Measurements from ENCODE around the gene HAPLN2.
"Not testable (repeated sequence)": the region's sequence is repeated elsewhere in the genome, so short reads cannot be mapped to it uniquely, and the experiment has no call there.

HAPLN2 gene

DNA sequence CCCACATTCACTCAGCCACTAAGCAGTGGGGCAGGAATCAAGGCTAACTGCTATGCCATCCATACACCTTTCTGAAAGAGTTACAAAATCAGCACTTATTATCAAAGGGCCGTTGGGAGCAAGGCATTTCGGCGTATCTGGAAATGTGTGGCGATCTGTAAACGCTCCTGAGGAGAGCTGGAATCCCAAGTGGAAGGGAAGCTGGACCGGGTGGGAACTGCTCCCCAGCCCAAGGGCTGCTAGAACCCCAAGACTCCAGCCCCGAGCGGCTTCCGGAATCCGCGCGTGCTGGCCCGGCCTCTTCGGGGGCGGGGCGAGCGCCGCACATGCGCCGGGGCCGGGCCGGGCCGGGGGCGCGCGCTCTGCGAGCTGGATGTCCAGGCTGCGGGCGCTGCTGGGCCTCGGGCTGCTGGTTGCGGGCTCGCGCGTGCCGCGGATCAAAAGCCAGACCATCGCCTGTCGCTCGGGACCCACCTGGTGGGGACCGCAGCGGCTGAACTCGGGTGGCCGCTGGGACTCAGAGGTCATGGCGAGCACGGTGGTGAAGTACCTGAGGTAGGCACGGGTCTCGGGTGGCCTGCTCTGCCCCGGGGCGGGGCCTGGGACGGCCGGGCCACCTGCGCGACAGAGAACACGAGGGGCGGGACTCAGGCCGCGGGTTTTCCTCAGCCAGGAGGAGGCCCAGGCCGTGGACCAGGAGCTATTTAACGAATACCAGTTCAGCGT, 27.6 kb upstream of the HAPLN2 start, which contains the start of gene NAXE:
Gene NAXE (plus strand): TSS at position 345 of the 726 bp plus-strand sequence. CDS start 29 bp downstream, at position 374.
- peak in 1 of 2 donors; percentile 59 for DNase-seq (ENCODE audit: low read depth in 1 of 2, low spot score in 1 of 2)

DNA sequence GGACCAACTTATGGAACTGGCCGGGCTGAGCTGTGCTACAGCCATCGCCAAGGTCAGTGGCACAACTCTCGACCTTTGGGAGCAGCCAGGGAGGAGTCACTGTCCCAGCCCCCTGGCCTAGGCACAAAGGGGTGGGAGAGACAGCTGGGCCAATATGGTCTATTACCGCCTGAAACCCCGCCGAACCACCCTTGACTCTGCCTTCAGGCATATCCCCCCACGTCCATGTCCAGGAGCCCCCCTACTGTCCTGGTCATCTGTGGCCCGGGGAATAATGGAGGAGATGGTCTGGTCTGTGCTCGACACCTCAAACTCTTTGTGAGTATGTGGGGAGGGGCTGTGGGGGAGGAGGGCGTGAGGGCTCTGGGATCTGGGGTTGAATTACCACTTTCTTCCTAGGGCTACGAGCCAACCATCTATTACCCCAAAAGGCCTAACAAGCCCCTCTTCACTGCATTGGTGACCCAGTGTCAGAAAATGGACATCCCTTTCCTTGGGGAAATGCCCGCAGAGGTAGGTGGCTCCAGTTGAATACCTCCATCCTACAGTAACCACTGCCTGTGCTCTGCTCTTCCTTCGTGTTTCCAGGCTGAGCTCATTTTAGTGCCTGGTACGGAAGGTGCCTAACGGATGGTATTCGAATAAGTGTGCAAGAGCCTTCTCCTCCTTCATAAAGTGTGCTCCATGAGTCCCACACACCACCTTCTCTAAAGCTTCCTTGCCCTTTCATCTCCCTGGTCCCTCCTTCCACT, 26.9 kb upstream of the HAPLN2 start:
- no peak for DNase-seq (ENCODE audit: low read depth in 1 of 2, low spot score in 1 of 2)

DNA sequence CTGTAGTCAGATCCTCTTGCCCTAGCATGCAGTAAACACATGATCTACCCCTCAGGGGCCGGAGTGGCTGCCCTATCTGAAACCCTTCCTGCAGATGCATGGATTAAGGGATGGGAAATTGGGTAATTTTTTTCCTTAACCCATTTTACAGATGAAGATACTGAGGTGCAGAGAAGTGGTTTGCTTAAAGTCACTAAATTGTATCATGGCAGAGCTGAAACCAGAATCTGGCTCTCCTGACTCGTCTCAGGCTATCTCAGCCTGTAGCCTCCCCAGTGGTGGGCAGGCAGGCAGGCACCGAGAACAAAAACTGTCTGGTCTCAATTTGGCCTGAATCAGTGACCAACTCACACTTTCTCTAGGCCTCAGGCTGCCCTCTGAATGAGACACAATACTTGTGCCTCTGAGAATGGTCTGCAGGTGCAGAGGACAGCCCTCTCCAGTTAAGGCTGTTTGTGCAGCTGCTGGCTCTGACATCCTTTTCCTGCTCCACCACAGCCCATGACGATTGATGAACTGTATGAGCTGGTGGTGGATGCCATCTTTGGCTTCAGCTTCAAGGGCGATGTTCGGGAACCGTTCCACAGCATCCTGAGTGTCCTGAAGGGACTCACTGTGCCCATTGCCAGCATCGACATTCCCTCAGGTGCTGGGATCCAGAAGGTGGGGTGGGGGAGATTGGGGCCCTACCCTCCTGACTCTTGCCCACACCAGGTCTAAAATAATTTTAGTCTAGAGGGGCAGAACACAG, 26.1 kb upstream of the HAPLN2 start:
- no peak for DNase-seq (ENCODE audit: low read depth in 1 of 2, low spot score in 1 of 2)

DNA sequence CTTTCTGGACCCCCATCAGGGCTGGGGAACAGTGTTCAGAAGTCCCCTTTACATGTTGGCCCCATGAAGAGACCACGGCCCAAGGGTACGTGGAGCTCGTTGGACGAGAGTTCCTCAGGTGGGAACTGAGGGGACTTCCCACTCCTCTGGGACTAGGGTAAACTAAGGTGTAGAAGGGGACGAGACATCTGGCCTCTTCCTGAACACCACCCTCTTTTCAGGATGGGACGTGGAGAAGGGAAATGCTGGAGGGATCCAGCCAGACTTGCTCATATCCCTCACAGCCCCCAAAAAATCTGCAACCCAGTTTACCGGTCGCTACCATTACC, 25.6 kb upstream of the HAPLN2 start:
- no peak for DNase-seq (ENCODE audit: low read depth in 1 of 2, low spot score in 1 of 2)

DNA sequence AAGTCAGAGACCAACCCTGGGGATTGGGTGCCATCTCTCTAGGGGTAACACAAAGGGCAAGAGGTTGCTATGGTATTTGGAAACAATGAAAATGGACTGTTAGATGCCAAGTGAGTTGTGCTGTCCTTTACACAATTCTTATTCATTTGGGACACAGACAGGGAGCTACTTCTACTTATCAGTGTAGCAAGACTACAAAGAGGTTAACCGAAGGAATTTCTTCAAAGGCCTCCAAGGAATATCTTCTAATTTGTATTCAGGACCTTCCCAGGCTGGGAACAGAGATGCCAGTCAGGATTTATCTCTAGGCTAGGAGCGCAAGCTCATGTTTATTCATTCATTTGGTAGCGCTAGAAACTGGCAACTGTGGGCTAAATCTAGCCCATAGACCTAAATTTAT, 25.0 kb upstream of the HAPLN2 start:
- DNase-seq (ENCODE audit: low read depth in 1 of 2, low spot score in 1 of 2), result no peak

DNA sequence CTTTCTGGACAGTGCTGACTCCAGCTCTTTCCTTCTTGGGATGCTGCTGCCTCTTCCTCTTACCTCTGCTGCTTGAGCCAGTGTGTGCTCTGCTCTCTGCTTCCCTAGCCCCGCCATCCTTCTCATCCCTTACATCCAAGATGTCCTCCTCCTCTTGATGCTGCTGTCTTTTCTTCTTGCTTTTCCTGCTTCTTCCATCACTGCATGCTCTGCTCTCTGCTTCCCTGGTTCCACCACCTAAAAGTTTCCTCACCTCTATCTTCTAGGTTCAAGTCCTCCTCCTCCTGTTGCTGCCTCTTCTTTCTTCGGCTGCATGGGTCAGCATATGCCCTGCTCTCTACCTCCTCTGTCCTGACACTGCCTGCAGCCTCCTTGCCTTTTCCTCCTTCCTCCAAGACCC, 24.2 kb upstream of the HAPLN2 start:
- DNase-seq (ENCODE audit: low read depth in 1 of 2, low spot score in 1 of 2), result no peak

DNA sequence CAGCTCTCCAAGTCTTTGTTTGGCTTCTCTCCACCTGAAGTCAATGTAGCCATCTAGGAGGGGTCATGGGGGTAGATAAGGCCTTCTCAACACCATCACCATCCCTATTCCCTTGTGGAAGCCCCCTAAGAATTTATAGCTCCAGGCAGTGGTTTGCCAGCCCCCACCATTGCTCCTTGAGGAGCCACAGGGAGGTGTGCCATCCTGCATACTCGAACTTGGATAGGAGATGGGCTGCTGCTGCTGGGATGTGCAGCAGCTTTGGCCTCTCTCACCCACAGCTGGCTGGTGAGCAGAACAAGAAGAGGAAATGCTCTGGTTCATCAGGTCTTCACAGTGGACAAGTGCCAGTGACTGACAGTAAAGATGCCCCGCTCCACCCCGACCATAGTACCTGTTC, 22.8 kb upstream of the HAPLN2 start:
- no peak for DNase-seq (ENCODE audit: low read depth in 1 of 2, low spot score in 1 of 2)

DNA sequence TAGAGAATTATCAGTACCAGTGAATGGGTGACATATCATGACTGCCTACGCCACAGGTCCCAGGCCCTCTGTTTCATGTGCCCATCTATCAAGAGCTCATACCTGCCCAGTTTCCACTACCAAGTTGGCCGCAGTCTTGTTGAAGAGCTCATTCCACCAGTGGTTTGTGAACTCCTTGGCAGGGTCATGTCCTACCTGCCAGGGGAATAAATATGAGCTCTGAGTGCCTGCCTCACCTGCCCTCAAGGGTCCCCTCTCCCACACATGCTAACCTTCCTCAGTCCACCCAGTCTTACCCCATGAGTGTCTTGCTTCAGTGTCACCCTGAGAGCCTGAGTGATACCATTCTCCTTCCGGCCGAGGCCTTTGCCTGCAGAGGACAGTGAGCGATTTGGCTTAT, 21.1 kb upstream of the HAPLN2 start:
- DNase-seq (ENCODE audit: low read depth in 1 of 2, low spot score in 1 of 2), result no peak

DNA sequence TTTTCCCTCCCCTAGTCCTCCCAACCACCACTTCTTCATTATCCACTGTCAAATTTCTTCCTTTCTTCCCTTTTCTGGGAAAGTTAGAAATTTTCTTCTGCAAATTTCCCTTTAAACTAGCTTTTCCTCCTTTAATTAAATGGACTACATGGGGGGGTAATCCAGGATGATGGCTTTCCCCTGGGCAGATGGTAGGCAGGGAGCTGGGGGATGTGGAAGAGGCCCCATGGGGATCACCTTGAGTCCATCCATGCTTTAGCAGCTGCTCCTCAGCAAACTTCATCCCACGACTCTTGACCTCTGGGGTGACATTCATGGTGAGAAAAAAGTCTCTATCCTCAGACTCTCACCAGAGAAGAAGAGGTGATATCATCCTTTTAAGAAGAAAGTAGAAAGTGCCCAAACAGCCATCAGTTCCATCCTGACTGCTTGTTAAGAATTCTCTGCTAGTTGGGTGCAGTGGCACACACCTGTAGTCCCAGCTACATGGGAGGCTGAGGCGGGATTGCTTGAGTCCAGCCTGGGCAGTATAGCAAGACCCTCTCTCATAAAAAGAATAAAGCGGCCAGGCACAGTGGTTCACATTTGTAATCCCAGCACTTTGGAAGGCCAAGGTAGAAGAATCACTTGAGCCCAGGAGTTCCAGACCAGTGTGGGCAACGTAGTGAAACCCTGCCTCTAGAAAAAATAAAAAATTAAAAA, 20.3 kb upstream of the HAPLN2 start:
- no peak for DNase-seq (ENCODE audit: low read depth in 1 of 2, low spot score in 1 of 2)

DNA sequence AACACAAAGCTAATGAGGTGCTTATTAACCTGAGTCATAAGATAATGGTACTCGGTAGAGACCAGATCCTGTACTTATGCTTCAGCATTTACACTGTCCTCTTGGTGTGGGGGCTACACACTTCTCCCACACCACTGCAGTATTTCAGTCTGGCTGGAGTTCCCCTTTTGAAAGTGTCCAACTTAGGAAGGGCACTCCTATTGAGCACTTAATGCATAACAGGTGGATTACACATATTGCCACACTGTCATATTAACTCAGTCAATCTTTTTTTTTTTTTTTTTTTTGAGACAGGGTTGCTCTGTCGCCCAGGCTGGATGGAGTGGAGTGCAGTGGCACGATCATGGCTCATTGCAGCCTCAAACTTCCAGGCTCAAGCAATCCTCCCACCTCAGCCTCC, 19.4 kb upstream of the HAPLN2 start:
- no peak for DNase-seq (ENCODE audit: low read depth in 1 of 2, low spot score in 1 of 2)

DNA sequence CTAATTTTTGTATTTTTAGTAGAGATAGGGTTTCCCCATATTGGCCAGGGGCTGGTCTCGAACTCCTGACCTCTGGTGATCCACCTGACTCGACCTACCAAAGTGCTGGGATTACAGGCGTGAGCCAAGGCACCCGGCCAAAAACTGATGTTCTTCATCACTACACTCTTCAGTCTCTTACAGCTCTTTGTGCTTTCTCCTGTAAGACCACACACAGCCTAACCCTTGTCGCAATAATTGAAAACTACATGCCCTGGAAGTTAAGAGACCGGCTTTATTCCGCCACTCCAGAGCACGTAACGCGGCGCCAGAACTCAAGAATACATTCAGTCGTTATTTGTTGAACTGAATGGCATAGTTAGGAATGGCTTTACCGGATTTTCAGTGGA, 18.5 kb upstream of the HAPLN2 start:
- DNase-seq (ENCODE audit: low read depth in 1 of 2, low spot score in 1 of 2), result no peak

DNA sequence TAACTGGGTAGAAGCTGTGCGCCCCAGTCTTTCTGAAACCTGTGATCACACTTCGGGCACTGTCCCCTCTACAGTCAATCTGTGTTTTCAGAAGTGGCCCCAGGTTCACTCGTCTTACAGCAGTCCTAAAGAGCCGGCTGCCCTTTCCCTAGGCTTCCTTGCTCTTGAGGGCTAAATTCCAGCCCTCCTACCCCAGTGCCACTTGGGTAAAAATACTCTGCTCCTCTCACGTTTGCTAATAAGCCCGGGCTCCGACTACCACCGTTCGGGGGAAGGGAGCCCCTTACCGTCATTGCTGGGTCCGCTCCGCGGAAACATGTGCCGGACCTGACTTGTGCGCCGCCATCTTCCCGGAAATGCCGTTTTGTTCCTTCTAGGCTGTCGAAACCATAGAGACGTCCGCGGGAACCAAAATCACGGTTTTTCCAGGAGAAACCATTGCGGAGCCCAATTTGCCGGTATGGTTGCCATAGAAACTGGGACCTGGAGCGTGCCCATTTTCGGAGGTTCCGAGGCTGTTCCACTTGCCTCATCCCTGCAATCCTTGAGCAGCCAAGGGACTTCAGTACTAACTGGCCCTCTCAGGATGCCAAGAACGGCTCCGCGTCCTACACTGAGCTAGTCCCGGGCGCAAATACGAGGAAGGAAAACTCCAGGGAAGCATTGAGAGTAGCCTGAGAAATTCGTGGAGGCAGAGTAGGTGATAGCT, 17.9 kb upstream of the HAPLN2 start, which contains the start of gene GPATCH4:
Gene GPATCH4 (minus strand): TSS at position 358 of the 709 bp plus-strand sequence.
- DNase-seq (ENCODE audit: low read depth in 1 of 2, low spot score in 1 of 2), result peak; percentile 65 to 78

DNA sequence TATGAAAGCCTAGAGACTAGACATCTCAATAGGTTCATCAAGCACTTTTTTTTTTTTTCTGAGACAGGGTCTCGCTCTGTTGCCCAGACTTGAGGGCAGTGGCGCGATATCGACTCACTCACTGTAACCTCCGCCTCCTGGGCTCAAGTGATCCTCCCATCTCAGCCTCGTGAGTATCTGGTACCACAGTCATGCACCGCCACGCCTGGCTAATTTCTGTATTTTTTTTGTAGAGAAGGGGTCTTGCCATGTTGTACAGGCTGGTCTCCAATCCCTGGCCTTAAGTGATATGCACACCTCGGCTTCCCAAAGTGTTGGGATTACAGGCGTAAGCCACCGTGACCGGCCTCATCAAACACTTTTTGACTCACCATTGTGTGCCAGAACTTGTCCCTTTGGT, 17.3 kb upstream of the HAPLN2 start:
- DNase-seq (ENCODE audit: low read depth in 1 of 2, low spot score in 1 of 2), result no peak

DNA sequence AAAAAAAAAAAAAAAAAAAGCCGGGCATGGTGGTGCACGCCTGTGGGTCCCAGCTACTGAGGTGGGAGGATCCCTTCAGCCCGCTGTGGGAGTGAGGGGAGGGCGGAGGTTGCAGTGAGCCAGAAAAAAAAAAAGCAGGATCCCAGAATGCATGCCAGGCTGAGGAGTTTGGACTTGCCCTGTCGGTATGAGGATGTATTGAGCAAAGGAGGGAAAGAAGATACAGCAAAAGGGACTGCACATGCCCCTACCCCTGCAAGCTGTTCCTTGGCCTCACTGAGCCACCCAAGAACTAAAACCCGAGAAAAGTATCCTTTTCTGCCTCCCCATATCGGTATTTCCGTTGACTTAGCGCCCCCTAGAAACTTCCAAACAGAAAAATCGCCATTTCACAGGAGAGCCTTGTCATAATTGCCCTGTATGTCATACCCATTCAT, 16.6 kb upstream of the HAPLN2 start:
- no peak for DNase-seq (ENCODE audit: low read depth in 1 of 2, low spot score in 1 of 2)

DNA sequence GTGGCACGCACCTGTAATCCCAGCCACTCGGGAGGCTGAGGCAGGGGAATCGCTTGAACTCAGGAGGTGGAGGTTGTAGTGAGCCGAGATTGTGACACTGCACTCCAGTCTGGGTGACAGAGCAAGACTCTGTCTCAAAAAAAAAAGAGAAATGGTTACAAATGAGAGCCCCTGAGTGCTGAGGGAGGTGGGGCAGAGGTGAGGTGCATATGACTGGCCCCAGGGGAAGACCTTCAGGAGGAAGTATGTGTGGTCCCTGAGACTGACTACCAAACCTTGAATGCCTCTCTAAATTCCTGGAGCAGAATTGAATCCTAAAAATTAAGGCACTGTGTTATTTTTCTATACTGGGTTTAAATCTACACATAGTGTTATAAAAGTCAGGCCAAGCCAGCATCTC, 11.9 kb upstream of the HAPLN2 start:
- not testable (repeated sequence) for DNase-seq (ENCODE audit: low read depth in 1 of 2, low spot score in 1 of 2)

DNA sequence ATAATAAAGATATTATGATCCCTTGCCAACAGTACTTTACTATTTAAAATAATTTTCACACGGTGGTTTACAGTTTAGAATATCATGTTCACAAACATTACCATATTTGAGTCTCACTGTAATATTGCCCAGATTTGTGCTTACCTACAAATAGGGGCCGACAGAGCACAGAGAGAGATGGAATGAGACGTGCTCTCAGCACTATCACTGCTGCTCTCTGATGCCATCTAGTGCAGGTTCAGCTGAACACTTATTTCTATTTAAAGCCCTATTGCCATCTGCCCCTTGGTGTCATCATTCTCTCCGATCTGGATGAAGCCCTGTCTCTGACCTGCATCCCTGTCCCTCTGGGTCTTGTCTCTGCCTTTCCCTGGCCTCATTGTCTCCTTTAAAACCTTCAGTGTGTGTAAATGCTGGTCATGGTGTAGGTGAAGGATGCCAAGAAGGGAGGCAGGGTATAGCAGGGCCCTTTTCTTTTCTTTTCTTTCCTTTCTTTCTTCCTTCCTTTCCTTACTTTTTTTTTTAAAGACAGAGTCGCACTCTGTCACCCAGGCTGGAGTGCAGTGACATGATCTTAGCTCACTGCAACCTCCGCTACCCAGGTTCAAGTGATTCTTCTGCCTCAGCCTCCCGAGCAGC, 11.1 kb upstream of the HAPLN2 start:
- peak in 1 of 2 donors; percentile 59 for DNase-seq (ENCODE audit: low read depth in 1 of 2, low spot score in 1 of 2)

DNA sequence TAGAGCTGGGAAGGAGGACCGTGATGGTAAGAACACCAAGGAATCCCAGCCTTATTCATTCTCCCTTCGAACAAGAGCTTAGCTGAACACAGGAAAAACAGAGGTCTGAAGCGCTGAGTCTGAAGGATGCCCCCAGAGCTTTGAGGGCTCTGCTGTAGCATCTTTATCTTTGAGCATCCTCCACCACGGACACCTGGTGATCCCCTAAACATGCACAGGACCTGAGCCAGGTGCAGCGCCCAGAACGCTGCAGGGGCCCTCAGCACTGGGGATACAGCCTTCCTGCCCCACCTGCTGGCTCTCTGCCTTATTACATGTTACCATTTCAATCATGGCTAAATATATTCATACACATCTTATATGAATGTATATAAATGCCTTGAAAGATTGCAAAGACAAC, 10.2 kb upstream of the HAPLN2 start:
- no peak for DNase-seq (ENCODE audit: low read depth in 1 of 2, low spot score in 1 of 2)

DNA sequence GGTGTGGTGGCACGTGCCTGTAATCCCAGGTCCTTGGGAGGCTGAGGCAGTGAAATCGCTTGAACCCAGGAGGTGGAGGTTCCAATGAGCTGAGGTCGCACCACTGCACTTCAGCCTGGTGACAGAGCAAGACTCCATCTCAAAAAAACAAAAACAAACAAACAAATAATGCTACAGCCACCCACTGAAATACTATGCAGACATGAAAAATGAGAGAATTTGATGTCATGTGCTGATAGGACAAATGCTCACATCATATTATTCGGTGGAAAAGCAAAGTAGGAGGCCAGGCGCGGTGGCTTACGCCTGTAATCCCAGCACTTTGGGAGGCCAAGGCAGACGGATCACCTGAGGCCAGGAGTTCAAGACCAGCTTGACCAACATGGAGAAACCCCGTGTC, 9.1 kb upstream of the HAPLN2 start:
- not testable (repeated sequence) for DNase-seq (ENCODE audit: low read depth in 1 of 2, low spot score in 1 of 2)

DNA sequence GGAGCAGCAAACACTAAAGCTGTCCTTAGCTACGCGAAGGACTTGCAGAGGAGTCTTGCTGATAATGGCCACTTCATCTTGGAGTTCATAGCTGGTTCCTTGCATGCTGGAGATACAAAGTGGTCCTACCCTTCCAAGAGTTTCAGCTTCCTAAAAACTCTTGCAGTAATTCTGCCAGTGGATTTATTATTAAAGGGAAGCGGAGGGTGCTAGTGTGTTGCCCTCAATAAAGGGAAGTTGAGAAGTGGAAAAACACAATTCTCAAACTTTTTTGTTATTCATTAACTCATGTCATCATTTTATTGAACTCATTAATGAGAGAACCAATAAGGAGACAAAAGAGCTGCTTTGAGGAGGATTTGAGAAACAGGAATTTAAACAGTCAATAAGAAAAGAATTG, 6.5 kb upstream of the HAPLN2 start:
- no peak for DNase-seq (ENCODE audit: low read depth in 1 of 2, low spot score in 1 of 2)

DNA sequence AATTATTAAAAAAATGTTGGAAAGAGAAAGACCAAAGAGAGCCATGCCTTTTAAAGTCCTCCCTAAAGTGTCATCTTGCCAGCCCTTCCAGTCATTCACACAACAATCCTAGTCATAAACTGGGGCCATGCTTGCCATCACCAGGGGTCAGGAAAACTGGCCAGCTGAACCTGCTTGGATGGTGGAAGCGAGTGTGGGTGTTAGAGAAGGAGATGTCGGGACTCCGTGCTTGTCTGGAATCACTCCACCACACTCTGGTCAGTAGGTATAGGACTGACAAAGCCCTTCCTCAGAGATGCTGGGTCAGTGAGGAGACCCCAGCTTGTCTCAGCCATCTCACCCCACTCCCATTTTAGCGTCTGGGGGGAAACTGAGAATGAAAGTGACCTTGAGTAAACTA, 3.3 kb upstream of the HAPLN2 start:
- DNase-seq (ENCODE audit: low read depth in 1 of 2, low spot score in 1 of 2), result no peak
